K562 (cell line): ENCODE data around the gene RABL6. TPM values are rescaled to one million over a fixed set of nuclear protein-coding genes. Genes with fewer than 3 reads are reported as not detected.

Experiments
- AFF1 ChIP-seq, 2 experiments: fragments of 450-650 bp; IDR thresholded peaks; 2 replicates each; pipeline ENCODE4 v1.6.1; 2018; ENCODE audit warnings: mild to moderate bottlenecking in 2 of 2, low read depth in 1 of 2; ENCODE audit not compliant: partially characterized antibody in 2 of 2
- ATF6 ChIP-seq: sonication (generic); formaldehyde crosslinking; IDR thresholded peaks from 2 replicates; pipeline ENCODE4 v1.4.0; 2020; ENCODE audit warnings: mild to moderate bottlenecking, missing genetic modification reagents
- CC2D1A ChIP-seq: fragments of 450-650 bp; IDR thresholded peaks from 2 replicates; pipeline ENCODE4 v1.6.1; 2017; ENCODE audit warnings: mild to moderate bottlenecking
- DMBX1 ChIP-seq: fragments of 250-450 bp; sonication (Bioruptor Pico); IDR thresholded peaks from 2 replicates; pipeline ENCODE4 v1.8.0; 2022; ENCODE audit warnings: inconsistent platforms, mild to moderate bottlenecking, moderate library complexity, borderline replicate concordance
- E2F8 ChIP-seq: fragments of 450-650 bp; IDR thresholded peaks from 2 replicates; pipeline ENCODE4 v1.7.1; 2018; ENCODE audit warnings: mild to moderate bottlenecking, low read depth; ENCODE audit not compliant: partially characterized antibody
- EP300 ChIP-seq: IDR thresholded peaks from 2 replicates; pipeline ENCODE4 v1.6.1; 2012; ENCODE audit warnings: low read length, improper control_type of control experiment
- GABPB2 ChIP-seq: fragments of 250-450 bp; sonication (Bioruptor Pico); conservative IDR thresholded peaks from 2 replicates; pipeline ENCODE4 v1.5.1; 2021; ENCODE audit warnings: mild to moderate bottlenecking
- KLF6 ChIP-seq: fragments of 250-450 bp; sonication (Bioruptor Pico); IDR thresholded peaks from 2 replicates; pipeline ENCODE4 v1.4.0; 2020; ENCODE audit warnings: mild to moderate bottlenecking, moderate library complexity, borderline replicate concordance
- MIER1 ChIP-seq: fragments of 450-650 bp; IDR thresholded peaks from 2 replicates; pipeline ENCODE4 v1.6.1; 2016; ENCODE audit warnings: antibody characterized with exemption, mild to moderate bottlenecking, low read depth
- PTTG1 ChIP-seq: fragments of 450-650 bp; IDR thresholded peaks from 2 replicates; pipeline ENCODE4 v1.6.1; 2016; ENCODE audit warnings: low read depth, mild to moderate bottlenecking, missing genetic modification characterization, missing compliant biosample characterization
- RBM39 ChIP-seq: fragments of 200-400 bp; formaldehyde crosslinking; optimal IDR thresholded peaks from 2 replicates; pipeline ENCODE3; 2018; ENCODE audit warnings: low read depth, low read length
- ZFP1 ChIP-seq: fragments of 450-650 bp; formaldehyde crosslinking; IDR thresholded peaks from 2 replicates; pipeline ENCODE4 v1.4.0; 2020; ENCODE audit warnings: mild to moderate bottlenecking, mixed read lengths
- ZKSCAN3 ChIP-seq: fragments of 250-450 bp; sonication (Bioruptor Pico); IDR thresholded peaks from 2 replicates; pipeline ENCODE4 v1.4.0; 2020
- ZNF140 ChIP-seq: fragments of 250-450 bp; sonication (Bioruptor Pico); IDR thresholded peaks from 2 replicates; pipeline ENCODE4 v1.8.0; 2021; ENCODE audit warnings: moderate library complexity, mild to moderate bottlenecking, inconsistent platforms
- ZNF224 ChIP-seq: sonication (generic); formaldehyde crosslinking; IDR thresholded peaks from 2 replicates; pipeline ENCODE4 v1.8.0; 2022; ENCODE audit warnings: mild to moderate bottlenecking, missing genetic modification reagents
- polyA plus RNA-seq, 8 experiments: library from polyadenylated mRNA; depleted of rRNA in 4 of 8; stranded (reverse) in 5 of 8; unstranded in 3 of 8; fragments of >200 nt; fragmentation: Nextera tagmentation in 2 of 8; fragmentation: Illumina TruSeq in 1 of 8; extraction: Ambion mirVana in 2 of 8; extraction: Trizol in 1 of 8; gene quantifications; 2 replicates each; pipeline versions ENCODE4 v1.2.1 to v1.2.3, GENCODE V29; 2011 to 2014; ENCODE audit warnings: inconsistent platforms in 1 of 8, missing spikeins in 1 of 8
- total RNA-seq, 7 experiments: library from RNA; depleted of rRNA in 6 of 7; stranded (reverse); fragments of >200 nt in 6 of 7; fragmentation: Illumina TruSeq in 2 of 7; extraction: Trizol in 2 of 7; gene quantifications; 2 replicates each; pipeline versions ENCODE4 v1.2.1 to v1.2.3, GENCODE V29; 2011 to 2021; ENCODE audit warnings: low replicate concordance in 1 of 7

The RABL6 gene
- total and polyA plus RNA-seq, 9 of the 15 experiments (the other 6 are each of a cell fraction or from before 2014, with no cell fraction given), result 5.6 to 181 (median 84.5) TPM

- TF ChIP-seq GABPB2 (CRISPR knock-in tag) (no peak), CC2D1A (no peak), ZFP1 (no peak), DMBX1 (CRISPR knock-in tag) (no peak), E2F8 (no peak), ZNF140 (CRISPR knock-in tag) (no peak), MIER1 (no peak), KLF6 (no peak), AFF1 (IDR thresholded peaks at IDR 0.05; ENCODE audit: low read depth in 1 of 2, partially characterized antibody in 2 of 2) (no peak), ATF6 (CRISPR knock-in tag) (no peak), ZKSCAN3 (CRISPR knock-in tag) (no peak), PTTG1 (tag) (no peak), EP300 (no peak), ZNF224 (CRISPR knock-in tag) (no peak), RBM39 (no peak)
Measured at GRCh38 chr9:136882109-136882946, 74.6 kb downstream of the RABL6 start (continued).
